Stimulated activated CD4-positive, alpha-beta T cell treated with anti-CD3 and anti-CD28 coated beads, Interleukin-12 subunit alpha, Interleukin-12 subunit beta, amount 100 ng/mL, for 24 hours (primary cell): ENCODE measurements around the gene SYT12.

Experiments
- DNase-seq, 2 experiments: peaks; one replicate each; pipeline ENCODE4 v3.0.0-alpha.2; 2020; ENCODE audit warnings: low read depth in 2 of 2

Gene SYT12

DNA sequence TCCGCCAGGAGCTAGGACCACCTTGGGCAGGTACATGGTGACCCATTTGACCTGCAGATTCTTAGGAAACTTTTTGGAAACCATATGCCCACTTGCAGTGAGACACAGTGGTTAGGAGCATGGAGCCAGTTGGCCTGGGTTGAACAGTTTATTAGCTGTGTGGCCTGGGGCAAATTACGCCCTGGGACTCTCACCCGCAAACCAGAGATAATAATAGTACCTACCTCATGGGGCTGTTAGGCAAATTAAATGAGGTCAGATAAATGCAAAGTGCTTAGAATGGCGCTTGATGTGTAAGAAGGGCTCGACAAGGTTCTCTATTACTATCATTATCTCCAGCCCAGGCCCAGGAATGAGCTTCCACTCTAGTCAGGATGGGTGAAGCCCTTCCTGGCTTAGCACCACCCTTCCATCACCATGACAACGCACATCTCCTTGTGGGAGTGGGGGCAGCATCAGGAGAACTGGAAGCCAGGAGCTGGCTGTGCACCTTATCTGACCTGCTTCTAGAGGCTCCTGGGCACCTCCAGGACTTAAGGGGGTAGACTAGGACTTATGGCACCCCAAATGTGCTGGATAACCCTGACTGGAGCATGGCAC is 5.1 kb downstream of the SYT12 start:
- no peak for DNase-seq

DNA sequence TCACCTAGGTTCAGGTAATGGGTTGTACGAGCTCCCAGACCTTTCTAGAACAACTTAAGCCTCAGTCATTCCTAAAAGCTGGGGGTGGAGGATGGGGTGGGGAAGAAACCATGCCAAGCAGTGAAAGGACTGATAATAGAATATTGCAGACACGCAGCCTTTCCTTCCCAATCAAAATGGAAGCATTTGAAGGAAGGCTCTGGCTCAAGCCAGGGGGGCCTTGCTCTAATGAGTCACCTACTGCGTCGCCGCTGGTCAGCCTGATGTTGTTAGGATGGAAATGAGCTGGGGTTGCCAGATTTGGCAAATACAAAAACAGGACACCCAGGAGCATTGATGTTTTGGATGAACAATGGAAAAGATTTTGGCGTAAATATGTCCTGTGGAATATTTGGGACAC is 6.2 kb downstream of the SYT12 start:
- no peak for DNase-seq

DNA sequence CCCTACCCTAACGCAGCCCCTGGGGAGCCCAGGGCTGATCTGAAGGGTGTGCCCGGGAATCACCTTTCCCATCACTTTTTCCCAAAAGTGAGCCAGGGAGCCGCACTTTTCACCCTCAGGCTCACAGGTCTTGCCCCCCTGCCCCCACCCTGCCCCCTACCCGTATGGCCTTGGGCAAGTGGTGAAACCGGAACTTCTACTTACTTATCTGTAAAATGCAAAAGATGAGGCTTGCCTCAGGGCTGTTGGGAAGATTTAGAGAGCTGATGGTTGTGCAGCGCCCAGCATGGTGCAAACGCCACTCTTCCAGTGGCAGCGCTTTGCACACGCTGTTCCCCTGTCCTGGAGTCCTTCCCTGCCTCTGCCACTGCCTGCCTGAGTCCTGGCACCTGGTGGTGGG is 8.0 kb downstream of the SYT12 start:
- no peak for DNase-seq

GRCh38 chr11:67031791-67032561 is 9.0 kb downstream of the SYT12 start:
- no peak for DNase-seq

DNA sequence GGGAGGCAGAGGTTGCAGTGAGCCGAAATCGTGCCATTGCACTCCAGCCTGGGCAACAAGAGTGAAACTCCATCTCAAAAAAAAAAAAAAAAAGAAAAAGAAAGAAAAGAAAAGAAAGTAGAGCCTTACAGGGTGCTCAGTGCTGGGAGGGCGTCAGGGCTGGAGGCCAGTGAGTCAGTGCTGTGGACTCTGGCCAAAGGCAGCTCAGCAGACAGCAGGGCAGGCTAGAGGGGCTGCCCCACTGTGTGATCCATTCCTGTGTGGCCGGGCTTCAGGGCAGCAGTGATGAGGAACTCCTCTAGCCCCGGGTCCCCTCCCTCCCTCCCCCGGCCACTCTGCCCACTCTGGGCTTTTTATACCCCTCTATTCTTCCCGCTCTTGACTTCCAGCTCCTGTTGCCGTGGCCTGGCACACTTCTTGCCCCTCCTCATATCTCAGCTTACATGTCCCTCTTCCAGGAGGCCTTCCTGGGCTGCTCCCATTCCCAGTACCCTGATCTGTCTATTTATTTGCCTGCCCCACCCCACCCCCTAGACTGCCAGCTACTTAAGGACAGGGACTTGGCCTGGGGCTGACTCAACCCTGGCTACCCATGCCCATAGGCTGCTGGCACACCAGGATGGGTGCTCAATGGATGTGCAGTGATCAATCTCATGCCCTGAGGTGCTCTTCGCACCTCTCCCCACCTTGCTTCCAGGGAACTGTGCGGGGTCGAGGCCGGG is 10.1 kb downstream of the SYT12 start:
- DNase-seq: no peak

DNA sequence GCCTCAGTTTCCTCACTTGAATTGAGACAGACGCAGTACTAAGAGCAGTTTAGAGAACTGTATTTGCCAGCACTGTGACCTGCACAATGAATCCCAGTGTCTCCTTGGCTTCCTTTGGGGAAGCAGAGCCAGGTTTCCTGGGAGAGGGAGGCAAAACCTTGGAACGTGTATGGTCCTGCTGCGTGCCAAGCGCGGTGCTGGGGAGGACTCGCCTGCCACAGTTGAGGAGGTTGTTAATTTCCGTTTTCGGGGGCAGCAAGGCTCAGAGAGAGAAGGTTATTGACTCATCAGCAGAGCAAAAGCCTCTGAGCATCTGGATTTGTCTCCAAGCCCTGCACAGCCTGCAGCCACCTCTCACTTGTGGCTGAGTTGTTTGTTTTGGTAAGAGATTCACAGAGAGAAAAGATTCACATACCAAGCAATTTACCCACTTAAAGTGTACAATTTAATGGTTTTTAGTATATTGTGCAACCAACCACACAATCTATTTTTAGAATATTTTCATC is 10.8 kb downstream of the SYT12 start:
- no peak for DNase-seq

GRCh38 chr11:67034350-67034749 is 11.4 kb downstream of the SYT12 start:
- DNase-seq: no peak

DNA sequence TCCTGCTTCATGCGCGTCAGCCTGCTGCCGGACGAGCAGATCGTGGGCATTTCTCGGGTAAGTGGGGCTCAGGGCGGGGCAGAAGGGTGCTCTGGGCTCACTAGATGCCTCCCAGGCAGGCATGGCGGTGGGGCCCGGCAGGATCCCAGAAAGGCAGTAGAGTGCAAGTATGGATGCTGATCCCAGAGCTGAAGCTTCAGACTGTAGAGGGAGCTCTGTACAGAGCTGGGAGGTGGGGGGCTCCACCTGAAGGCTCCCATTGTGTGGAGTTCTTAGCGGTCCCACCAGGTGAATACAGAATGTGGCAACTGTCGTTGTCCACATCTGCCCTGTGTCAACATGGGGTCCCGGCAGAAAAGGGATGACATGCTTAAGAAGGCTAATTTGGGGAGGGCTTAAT is 17.2 kb downstream of the SYT12 start:
- no peak for DNase-seq

- DNase-seq: no peak
Observed at GRCh38 chr11:67041602-67042001, 18.7 kb downstream of the SYT12 start.

DNA sequence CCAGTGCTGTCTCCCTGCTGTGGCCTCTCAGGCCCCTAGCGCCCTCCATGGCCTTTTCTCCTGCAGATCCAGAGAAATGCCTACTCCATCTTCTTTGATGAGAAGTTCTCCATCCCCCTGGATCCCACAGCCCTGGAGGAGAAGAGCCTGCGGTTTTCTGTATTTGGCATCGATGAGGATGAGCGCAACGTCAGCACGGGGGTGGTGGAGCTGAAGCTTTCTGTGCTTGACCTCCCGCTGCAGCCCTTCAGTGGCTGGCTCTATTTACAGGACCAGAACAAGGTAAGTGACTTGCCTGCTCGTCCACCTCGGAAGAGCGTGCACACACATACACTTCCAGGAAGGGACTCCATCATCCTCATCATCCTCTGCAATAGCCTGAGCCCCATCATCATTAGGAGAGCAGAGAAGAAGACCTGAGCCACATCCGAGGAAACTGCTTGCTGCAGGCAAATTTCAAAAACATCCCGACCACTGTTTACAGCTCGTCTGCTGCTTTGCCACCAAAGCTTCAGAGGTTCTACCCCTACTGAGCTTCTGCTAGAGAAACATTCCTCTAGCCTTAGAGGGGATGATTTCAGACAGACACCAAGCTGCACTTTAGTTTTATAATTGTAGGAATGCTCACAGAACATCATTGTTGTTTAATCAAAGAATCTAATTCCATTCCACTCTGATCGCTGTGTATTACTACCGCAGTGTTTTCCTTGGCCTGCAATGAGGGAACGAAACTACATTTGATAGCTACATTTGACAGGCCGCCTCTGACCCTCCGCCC is 20.8 kb downstream of the SYT12 start:
- DNase-seq: no peak

- DNase-seq: no peak
Observed at GRCh38 chr11:67044496-67044895, 21.6 kb downstream of the SYT12 start.

DNA sequence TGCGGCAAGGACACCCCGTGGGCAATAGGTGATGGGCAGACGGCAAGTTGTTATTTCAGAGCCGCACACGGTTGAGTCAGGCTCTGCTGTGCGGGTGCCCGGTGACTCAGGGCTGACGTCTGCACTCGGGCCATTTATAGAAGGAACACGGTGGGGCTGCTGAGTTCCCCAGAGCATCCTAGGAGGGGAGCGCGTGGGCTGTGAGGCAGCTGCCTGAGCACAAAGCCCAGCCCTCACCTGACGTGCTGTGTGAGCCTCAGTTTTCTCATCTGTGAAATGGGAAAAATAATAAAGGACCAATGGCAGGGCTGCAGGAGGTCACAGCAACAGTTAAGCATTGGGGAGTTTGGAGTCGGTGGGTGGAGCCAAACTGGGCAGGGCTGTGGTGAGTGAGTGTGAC is 22.4 kb downstream of the SYT12 start:
- no peak for DNase-seq

- DNase-seq: no peak
Observed at GRCh38 chr11:67048515-67049130, 25.7 kb downstream of the SYT12 start.

GRCh38 chr11:67050139-67050538 is 27.2 kb downstream of the SYT12 start:
- DNase-seq: no peak

GRCh38 chr11:67051180-67051893 is 28.4 kb downstream of the SYT12 start:
- no peak for DNase-seq

GRCh38 chr11:67051945-67052488 is 29.1 kb downstream of the SYT12 start:
- no peak for DNase-seq

DNA sequence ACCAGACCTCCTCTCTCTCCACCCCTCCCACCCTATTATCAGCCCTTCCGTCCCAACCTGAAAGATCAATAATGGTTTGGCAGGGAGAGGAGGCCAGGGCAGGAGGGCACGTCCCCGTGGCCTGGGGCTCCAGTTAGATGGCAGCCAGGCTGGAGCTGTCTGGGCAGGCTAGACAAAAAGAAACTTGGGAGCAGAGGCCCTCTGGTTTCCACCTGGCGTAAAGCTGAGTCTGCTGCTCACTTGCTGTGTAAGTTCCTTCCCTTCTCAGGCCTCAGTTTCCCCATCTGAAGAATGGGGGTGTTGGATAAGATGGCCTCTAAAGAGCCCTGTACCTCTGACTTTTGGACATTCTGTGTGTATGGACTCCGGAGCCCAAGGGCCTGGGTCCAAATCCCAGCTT is 30.0 kb downstream of the SYT12 start:
- DNase-seq: no peak

DNA sequence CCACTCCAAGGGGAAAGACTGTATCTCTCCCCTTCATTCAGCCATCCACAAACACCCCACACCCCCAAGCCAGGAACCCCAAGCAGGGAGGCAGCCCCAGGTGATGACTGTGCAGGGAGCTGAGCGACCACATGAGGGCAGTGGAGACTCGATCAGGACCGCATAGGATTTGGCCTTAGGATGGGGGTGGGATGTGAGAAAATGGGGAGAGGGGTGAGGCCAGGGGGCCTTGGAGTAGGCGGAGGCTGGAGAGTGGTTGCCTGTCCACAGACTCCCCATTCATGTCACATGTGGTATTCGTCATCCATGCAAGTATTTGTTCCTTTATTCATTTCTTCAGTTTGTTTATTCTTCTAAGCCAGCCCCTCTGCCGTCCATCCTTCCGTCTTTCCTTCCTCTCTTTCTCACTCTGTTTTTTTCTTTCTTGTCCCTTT is 31.0 kb downstream of the SYT12 start:
- peak; percentile 16 to 29 for DNase-seq

DNA sequence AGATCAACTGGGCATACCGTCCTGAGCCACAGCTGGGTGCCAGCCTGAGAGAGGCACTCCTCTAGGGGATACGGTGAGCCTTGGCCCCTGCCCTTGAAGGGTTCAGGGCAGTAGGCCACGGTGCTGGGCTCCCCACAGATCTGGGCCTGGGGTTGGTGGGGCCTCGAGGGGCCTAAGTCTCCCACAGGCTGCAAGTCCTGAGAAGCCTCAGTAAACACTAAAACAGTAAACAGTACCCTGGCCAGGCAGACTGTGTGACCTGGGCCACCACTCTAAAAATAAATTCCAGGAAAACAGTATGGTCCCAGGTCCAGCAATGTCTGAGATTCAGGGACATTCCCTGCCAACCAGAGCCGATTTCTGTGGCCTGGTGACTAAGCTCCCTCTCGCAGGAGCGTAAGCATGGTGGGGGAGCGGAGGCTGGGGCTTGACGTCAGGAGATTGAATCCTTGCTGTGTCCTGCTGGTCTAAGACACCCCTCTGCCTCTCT is 31.5 kb downstream of the SYT12 start:
- no peak for DNase-seq

GRCh38 chr11:67054836-67055523 is 32.0 kb downstream of the SYT12 start:
- no peak for DNase-seq
